ENCODE data around the gene CHRM2. TPM values are rescaled to one million over a fixed set of nuclear protein-coding genes. Genes with fewer than 3 reads are reported as not detected.

The CHRM2 gene
- total and polyA plus RNA-seq, 9 of the 15 experiments (the other 6 are each of a cell fraction or from before 2014, with no cell fraction given), result not detected

DNA sequence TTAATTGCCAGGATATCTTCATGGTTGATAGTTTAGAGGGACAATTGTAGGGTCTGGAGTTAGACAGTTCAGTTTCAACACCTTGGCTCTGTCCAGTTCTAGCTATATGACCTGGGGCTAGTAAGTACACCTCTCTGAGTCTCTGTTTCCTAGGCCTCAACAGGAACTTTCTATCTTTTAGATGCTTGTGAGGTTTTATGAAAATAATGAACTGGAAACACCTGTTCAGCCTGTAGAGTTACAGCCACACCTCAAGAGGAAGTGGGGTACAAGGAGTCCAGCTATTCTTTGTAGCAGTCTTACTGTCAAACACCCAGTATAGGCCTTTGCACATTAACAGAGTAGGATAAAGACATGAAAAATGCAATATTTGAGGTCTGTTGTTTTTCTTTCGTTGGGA, 73.4 kb downstream of the CHRM2 start:
- intact Hi-C loops (cut with micrococcal nuclease), result no loop called here
- H3K9me1 ChIP-seq (ENCODE audit: control insufficient read depth, insufficient read depth, low read length), result no peaks in the 10 kb centered on the region
- H3K27ac ChIP-seq (ENCODE audit: extremely low read depth, low read depth, low read length), result no peak overlapping the region
- CTCF ChIA-PET (ENCODE audit: low intra/inter-chr PET ratio), result no interaction called here
- in situ Hi-C loops (cut with MboI), result no loop called here
- H3K79me2 ChIP-seq (ENCODE audit: control insufficient read depth, insufficient read depth, low read length), result no peaks in the 10 kb centered on the region
- H3K4me2 ChIP-seq (ENCODE audit: insufficient read depth, low read length), result no peak overlapping the region
- no peaks in the 10 kb centered on the region for H3K4me1 ChIP-seq (replicated peaks in 1 of 2; ENCODE audit: control insufficient read depth in 2 of 2, insufficient read depth in 2 of 2, low read length in 2 of 2)
- no peak overlapping the region for H2AFZ ChIP-seq (ENCODE audit: low read depth, low read length)
- no peak for ATAC-seq
- no peak overlapping the region for H3K4me3 ChIP-seq
- no peaks in the 10 kb centered on the region for H3K36me3 ChIP-seq (ENCODE audit: control insufficient read depth, insufficient read depth, low read length)
- no peaks in the 10 kb centered on the region for H4K20me1 ChIP-seq (replicated peaks; ENCODE audit: control insufficient read depth, insufficient read depth, low read length)
- no peak for TF ChIP-seq ZNF695 (CRISPR knock-in tag; IDR thresholded peaks at IDR 0.05)
- no peak for TF ChIP-seq NELFE (IDR thresholded peaks at IDR 0.05; ENCODE audit: insufficient read depth, insufficient read length)
- TF ChIP-seq TBP (optimal IDR thresholded peaks at IDR 0.05; ENCODE audit: low read depth, low read length), result no peak
- TF ChIP-seq NFIC (IDR thresholded peaks at IDR 0.05), result no peak
- no peak for TF ChIP-seq ZC3H8 (IDR thresholded peaks at IDR 0.05)
- TF ChIP-seq, protein P1, sequence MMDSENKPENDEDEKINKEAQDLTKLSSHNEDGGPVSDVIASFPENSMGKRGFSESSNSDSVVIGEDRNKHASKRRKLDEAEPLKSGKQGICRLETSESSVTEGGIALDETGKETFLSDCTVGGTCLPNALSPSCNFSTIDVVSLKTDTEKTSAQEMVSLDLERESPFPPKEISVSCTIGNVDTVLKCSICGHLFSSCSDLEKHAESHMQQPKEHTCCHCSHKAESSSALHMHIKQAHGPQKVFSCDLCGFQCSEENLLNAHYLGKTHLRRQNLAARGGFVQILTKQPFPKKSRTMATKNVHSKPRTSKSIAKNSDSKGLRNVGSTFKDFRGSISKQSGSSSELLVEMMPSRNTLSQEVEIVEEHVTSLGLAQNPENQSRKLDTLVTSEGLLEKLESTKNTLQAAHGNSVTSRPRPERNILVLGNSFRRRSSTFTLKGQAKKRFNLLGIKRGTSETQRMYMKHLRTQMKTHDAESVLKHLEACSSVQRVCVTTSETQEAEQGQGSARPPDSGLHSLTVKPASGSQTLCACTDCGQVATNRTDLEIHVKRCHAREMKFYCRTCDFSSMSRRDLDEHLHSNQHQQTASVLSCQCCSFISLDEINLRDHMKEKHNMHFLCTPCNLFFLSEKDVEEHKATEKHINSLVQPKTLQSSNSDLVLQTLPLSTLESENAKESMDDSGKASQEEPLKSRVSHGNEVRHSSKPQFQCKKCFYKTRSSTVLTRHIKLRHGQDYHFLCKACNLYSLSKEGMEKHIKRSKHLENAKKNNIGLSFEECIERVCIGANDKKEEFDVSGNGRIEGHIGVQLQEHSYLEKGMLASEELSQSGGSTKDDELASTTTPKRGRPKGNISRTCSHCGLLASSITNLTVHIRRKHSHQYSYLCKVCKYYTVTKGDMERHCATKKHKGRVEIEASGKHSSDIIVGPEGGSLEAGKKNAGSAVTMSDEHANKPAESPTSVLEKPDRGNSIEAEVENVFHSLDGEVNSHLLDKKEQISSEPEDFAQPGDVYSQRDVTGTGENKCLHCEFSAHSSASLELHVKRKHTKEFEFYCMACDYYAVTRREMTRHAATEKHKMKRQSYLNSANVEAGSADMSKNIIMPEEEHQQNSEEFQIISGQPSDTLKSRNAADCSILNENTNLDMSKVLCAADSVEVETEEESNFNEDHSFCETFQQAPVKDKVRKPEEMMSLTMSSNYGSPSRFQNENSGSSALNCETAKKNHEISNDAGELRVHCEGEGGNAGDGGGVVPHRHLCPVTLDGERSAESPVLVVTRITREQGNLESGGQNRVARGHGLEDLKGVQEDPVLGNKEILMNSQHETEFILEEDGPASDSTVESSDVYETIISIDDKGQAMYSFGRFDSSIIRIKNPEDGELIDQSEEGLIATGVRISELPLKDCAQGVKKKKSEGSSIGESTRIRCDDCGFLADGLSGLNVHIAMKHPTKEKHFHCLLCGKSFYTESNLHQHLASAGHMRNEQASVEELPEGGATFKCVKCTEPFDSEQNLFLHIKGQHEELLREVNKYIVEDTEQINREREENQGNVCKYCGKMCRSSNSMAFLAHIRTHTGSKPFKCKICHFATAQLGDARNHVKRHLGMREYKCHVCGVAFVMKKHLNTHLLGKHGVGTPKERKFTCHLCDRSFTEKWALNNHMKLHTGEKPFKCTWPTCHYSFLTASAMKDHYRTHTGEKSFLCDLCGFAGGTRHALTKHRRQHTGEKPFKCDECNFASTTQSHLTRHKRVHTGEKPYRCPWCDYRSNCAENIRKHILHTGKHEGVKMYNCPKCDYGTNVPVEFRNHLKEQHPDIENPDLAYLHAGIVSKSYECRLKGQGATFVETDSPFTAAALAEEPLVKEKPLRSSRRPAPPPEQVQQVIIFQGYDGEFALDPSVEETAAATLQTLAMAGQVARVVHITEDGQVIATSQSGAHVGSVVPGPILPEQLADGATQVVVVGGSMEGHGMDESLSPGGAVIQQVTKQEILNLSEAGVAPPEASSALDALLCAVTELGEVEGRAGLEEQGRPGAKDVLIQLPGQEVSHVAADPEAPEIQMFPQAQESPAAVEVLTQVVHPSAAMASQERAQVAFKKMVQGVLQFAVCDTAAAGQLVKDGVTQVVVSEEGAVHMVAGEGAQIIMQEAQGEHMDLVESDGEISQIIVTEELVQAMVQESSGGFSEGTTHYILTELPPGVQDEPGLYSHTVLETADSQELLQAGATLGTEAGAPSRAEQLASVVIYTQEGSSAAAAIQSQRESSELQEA (IDR thresholded peaks at IDR 0.05; ENCODE audit: low read depth), result no peak
- TF ChIP-seq, protein P2, sequence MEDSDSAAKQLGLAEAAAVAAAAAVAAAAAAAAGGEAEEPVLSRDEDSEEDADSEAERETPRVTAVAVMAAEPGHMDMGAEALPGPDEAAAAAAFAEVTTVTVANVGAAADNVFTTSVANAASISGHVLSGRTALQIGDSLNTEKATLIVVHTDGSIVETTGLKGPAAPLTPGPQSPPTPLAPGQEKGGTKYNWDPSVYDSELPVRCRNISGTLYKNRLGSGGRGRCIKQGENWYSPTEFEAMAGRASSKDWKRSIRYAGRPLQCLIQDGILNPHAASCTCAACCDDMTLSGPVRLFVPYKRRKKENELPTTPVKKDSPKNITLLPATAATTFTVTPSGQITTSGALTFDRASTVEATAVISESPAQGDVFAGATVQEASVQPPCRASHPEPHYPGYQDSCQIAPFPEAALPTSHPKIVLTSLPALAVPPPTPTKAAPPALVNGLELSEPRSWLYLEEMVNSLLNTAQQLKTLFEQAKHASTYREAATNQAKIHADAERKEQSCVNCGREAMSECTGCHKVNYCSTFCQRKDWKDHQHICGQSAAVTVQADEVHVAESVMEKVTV (CRISPR knock-in tag; IDR thresholded peaks at IDR 0.05), result no peak
- TF ChIP-seq ZKSCAN3 (CRISPR knock-in tag; IDR thresholded peaks at IDR 0.05), result no peak
- no peak for TF ChIP-seq PML (IDR thresholded peaks at IDR 0.05; ENCODE audit: low read length)
- TF ChIP-seq, protein P3, sequence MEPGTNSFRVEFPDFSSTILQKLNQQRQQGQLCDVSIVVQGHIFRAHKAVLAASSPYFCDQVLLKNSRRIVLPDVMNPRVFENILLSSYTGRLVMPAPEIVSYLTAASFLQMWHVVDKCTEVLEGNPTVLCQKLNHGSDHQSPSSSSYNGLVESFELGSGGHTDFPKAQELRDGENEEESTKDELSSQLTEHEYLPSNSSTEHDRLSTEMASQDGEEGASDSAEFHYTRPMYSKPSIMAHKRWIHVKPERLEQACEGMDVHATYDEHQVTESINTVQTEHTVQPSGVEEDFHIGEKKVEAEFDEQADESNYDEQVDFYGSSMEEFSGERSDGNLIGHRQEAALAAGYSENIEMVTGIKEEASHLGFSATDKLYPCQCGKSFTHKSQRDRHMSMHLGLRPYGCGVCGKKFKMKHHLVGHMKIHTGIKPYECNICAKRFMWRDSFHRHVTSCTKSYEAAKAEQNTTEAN (CRISPR knock-in tag; IDR thresholded peaks at IDR 0.05), result no peak
- POLR2A ChIA-PET, result no interaction called here
- 0 out of 2 replicates have a peak, but pooled peaks cover 2% of the 10 kb centered on the region for H3K9me3 ChIP-seq (replicated peaks; ENCODE audit: control insufficient read depth, insufficient read depth, low read depth, low read length)
- WGBS (ENCODE audit: insufficient coverage, low coverage, missing lambda C conversion rate), result 0% methylated on average over 1 of the region's 1 CpG
- no peak for DNase-seq (ENCODE audit: extremely low read depth in 1 of 4, low spot score in 3 of 4)
- no TSS peak for BruUV-seq (replicated peaks)
- no peak overlapping the region for H3K9ac ChIP-seq (ENCODE audit: insufficient read depth in 1 of 2, low read depth in 2 of 2, low read length in 2 of 2)
- no peak for FAIRE-seq
- H3K27me3 ChIP-seq (ENCODE audit: control insufficient read depth in 2 of 2, insufficient read depth in 2 of 2, low read length in 2 of 2), result no peaks in the 10 kb centered on the region

All from K562 (cell line).